ENCODE data around the gene RHEB.

The RHEB gene

GRCh38 chr7:151465169-151465568 is 54.5 kb downstream of the RHEB start:
- Histone ChIP-seq H3K79me2 (no peaks in the 10 kb centered on the region), H3K4me1 (peaks cover 7% of the 10 kb centered on the region), H3K9me3 (ENCODE audit: control insufficient read depth, low read length) (no peaks in the 10 kb centered on the region), H3K27ac (no peak overlapping the region), H3K9ac (no peak overlapping the region), H3K4me3 (ENCODE audit: low read depth, low read length) (no peak overlapping the region), H2AFZ (no peak overlapping the region), H3K36me3 (ENCODE audit: control insufficient read depth, insufficient read depth, low read length) (no peaks in the 10 kb centered on the region), H3K27me3 (ENCODE audit: control insufficient read depth, insufficient read depth, low read length) (no peaks in the 10 kb centered on the region), H3K4me2 (ENCODE audit: low read length) (no peak overlapping the region)
- TF ChIP-seq CTCF (IDR thresholded peaks at IDR 0.05) = no peak

GRCh38 chr7:151462306-151462779 is 57.4 kb downstream of the RHEB start:
- Histone ChIP-seq H3K9ac (no peak overlapping the region), H3K9me3 (ENCODE audit: control insufficient read depth, low read length) (no peaks in the 10 kb centered on the region), H3K79me2 (no peaks in the 10 kb centered on the region), H3K27me3 (ENCODE audit: control insufficient read depth, insufficient read depth, low read length) (no peaks in the 10 kb centered on the region), H3K4me1 (peaks cover 14% of the 10 kb centered on the region), H3K36me3 (ENCODE audit: control insufficient read depth, insufficient read depth, low read length) (no peaks in the 10 kb centered on the region), H3K27ac (no peak overlapping the region), H3K4me3 (ENCODE audit: low read depth, low read length) (no peak overlapping the region), H2AFZ (no peak overlapping the region), H3K4me2 (ENCODE audit: low read length) (no peak overlapping the region)
- no peak for TF ChIP-seq CTCF (IDR thresholded peaks at IDR 0.05)

- Histone ChIP-seq H3K4me1 (peaks cover 14% of the 10 kb centered on the region), H3K4me3 (ENCODE audit: low read depth, low read length) (no peak overlapping the region), H3K27me3 (ENCODE audit: control insufficient read depth, insufficient read depth, low read length) (no peaks in the 10 kb centered on the region), H3K36me3 (ENCODE audit: control insufficient read depth, insufficient read depth, low read length) (no peaks in the 10 kb centered on the region), H3K9me3 (ENCODE audit: control insufficient read depth, low read length) (no peaks in the 10 kb centered on the region), H2AFZ (no peak overlapping the region), H3K9ac (no peak overlapping the region), H3K4me2 (ENCODE audit: low read length) (no peak overlapping the region), H3K27ac (no peak overlapping the region), H3K79me2 (no peaks in the 10 kb centered on the region)
- no peak for TF ChIP-seq CTCF (IDR thresholded peaks at IDR 0.05)
These were observed 57.8 kb downstream of the RHEB start for GRCh38 chr7:151461942-151462230.

GRCh38 chr7:151461096-151461941 is 58.4 kb downstream of the RHEB start:
- Histone ChIP-seq H3K9me3 (ENCODE audit: control insufficient read depth, low read length) (no peaks in the 10 kb centered on the region), H3K79me2 (no peaks in the 10 kb centered on the region), H3K9ac (no peak overlapping the region), H3K36me3 (ENCODE audit: control insufficient read depth, insufficient read depth, low read length) (no peaks in the 10 kb centered on the region), H3K4me3 (ENCODE audit: low read depth, low read length) (no peak overlapping the region), H3K4me1 (peaks cover 14% of the 10 kb centered on the region), H3K27ac (peak overlapping the region; percentile 78), H3K27me3 (ENCODE audit: control insufficient read depth, insufficient read depth, low read length) (no peaks in the 10 kb centered on the region), H3K4me2 (ENCODE audit: low read length) (no peak overlapping the region), H2AFZ (no peak overlapping the region)
- TF ChIP-seq CTCF (IDR thresholded peaks at IDR 0.05) = no peak

- H3K79me2 ChIP-seq = no peaks in the 10 kb centered on the region
- peaks cover 14% of the 10 kb centered on the region for H3K4me1 ChIP-seq
- peak overlapping the region; percentile 73 for H2AFZ ChIP-seq
- H3K36me3 ChIP-seq (ENCODE audit: control insufficient read depth, insufficient read depth, low read length) = no peaks in the 10 kb centered on the region
- TF ChIP-seq CTCF (IDR thresholded peaks at IDR 0.05) = no peak
- H3K4me2 ChIP-seq (ENCODE audit: low read length) = peak overlapping the region; percentile 59
- no peaks in the 10 kb centered on the region for H3K27me3 ChIP-seq (ENCODE audit: control insufficient read depth, insufficient read depth, low read length)
- H3K27ac ChIP-seq = peak overlapping the region; percentile 78
- H3K9me3 ChIP-seq (ENCODE audit: control insufficient read depth, low read length) = no peaks in the 10 kb centered on the region
- H3K9ac ChIP-seq = no peak overlapping the region
- no peak overlapping the region for H3K4me3 ChIP-seq (ENCODE audit: low read depth, low read length)
These were observed 59.2 kb downstream of the RHEB start for GRCh38 chr7:151460474-151460855.
